ENCODE measurements around the gene WIZ. TPM values are rescaled to one million over a fixed set of nuclear protein-coding genes. Genes with fewer than 3 reads are reported as not detected.

WIZ gene
- total and polyA plus RNA-seq, 2 of the 8 experiments (the other 6 are each of a cell fraction or from before 2014, with no cell fraction given) = 12.5 to 33.2 TPM

DNA sequence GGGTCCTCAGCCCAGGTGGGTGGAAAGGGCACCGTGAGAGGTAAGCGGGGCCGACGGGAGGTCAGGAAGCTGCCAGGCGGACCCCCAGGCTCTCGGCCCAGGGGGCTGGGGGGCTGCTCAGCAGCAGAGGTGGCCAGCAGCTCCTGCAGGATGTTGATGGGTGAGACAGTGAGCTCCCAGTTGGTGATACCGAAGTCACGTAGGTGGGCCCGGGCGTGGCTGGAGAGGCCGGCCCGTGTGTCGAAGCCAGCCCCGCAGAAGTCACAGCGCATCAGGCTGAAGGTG, 13.0 kb downstream of the WIZ start:
- no peak overlapping the region for H3K9ac ChIP-seq (replicated peaks in 1 of 4; ENCODE audit: extremely low read depth in 1 of 4, low read depth in 3 of 4, low read length in 3 of 4)
- H2BK15ac ChIP-seq (ENCODE audit: low read length) = no peak overlapping the region
- H3K4me1 ChIP-seq (replicated peaks in 1 of 4; ENCODE audit: control insufficient read depth in 3 of 4, insufficient read depth in 4 of 4, low read length in 3 of 4) = peaks cover 0 to 5% (median 3%) of the 10 kb centered on the region in 4 experiments; a peak in 6 of 7 replicates
- DNase-seq (ENCODE audit: low read depth in 1 of 2, low spot score in 2 of 2) (no peak), FAIRE-seq (no peak)
- H3K56ac ChIP-seq (replicated peaks; ENCODE audit: insufficient read length, low read depth, low read length) = no peak overlapping the region
- H3K27ac ChIP-seq (ENCODE audit: low read depth, low read length) = no peak overlapping the region
- H3K9me3 ChIP-seq (ENCODE audit: insufficient read depth in 2 of 2, low read depth in 1 of 2, low read length in 1 of 2) = no peaks in the 10 kb centered on the region
- H3K4ac ChIP-seq (replicated peaks; ENCODE audit: insufficient read length, low read depth, low read length) = no peak overlapping the region
- H4K91ac ChIP-seq (replicated peaks; ENCODE audit: insufficient read length, low read length) = no peak overlapping the region
- H4K20me1 ChIP-seq (replicated peaks in 1 of 2; ENCODE audit: control insufficient read depth in 1 of 2, insufficient read depth in 2 of 2, low read length in 2 of 2) = peaks cover under 1 to 3% of the 10 kb centered on the region in 2 experiments
- H2BK120ac ChIP-seq (replicated peaks; ENCODE audit: low read depth, low read length) = no peak overlapping the region
- WGBS, 2 experiments (ENCODE audit: extremely low coverage in 1 of 2, insufficient coverage in 1 of 2, insufficient read length in 1 of 2, insufficient replicate concordance in 2 of 2, low coverage in 1 of 2, low lambda C conversion rate in 2 of 2, missing lambda C conversion rate in 1 of 2) = 90% methylated on average over 15 of the region's 15 CpGs; no CpG with 5 or more reads in 1 of the 2 experiments
- no peak overlapping the region for H2BK12ac ChIP-seq (ENCODE audit: low read depth, low read length)
- H3K23me2 ChIP-seq (ENCODE audit: low read depth, low read length) = peaks cover 9% of the 10 kb centered on the region
- ChIA-PET POLR2A (ENCODE audit: partially characterized antibody) (interaction anchor here (0.6 to 5.3 kb wide), 4 partner anchors 11 to 204 kb away, joined by 3 to 58 read pairs (median 9); partner anchors contain the start of genes AKAP8L and EPHX3), CTCF (ENCODE audit: partially characterized antibody) (interaction anchor here (0.6 to 7.5 kb wide), 3 partner anchors 17 to 89 kb away, joined by 3 to 48 read pairs (median 3); partner anchors contain the start of gene AKAP8L)
- no peak overlapping the region for H4K8ac ChIP-seq (ENCODE audit: extremely low read depth, insufficient read depth, low read length)
- no peak overlapping the region for H4K5ac ChIP-seq (ENCODE audit: insufficient read length, low read depth, low read length)
- H3K27me3 ChIP-seq (replicated peaks in 1 of 4; ENCODE audit: control insufficient read depth in 3 of 4, extremely low read depth in 1 of 4, insufficient read depth in 3 of 4, low read length in 3 of 4) = no peaks in the 10 kb centered on the region
- no peak overlapping the region for H3K18ac ChIP-seq (ENCODE audit: extremely low read depth, low read length)
- no peak overlapping the region for H3K4me3 ChIP-seq (ENCODE audit: extremely low read depth in 1 of 4, insufficient read depth in 2 of 4, low read depth in 3 of 4, low read length in 4 of 4)
- H3K23ac ChIP-seq (ENCODE audit: insufficient read length) = no peak overlapping the region
- no peaks in the 10 kb centered on the region for H3K79me1 ChIP-seq (ENCODE audit: low read depth, low read length)
- peaks cover 0 to 4% of the 10 kb centered on the region in 2 experiments; a peak in 2 of 4 replicates for H3K79me2 ChIP-seq (ENCODE audit: control insufficient read depth in 1 of 2, insufficient read depth in 2 of 2, low read length in 2 of 2)
- H3K36me3 ChIP-seq (ENCODE audit: control insufficient read depth in 2 of 4, insufficient read depth in 4 of 4, low read length in 3 of 4) = no peaks in the 10 kb centered on the region
- H3K4me2 ChIP-seq (ENCODE audit: insufficient read depth in 1 of 2, low read depth in 2 of 2, low read length in 2 of 2) = no peak overlapping the region
- H2BK20ac ChIP-seq (ENCODE audit: low read length) = no peak overlapping the region
- H2BK5ac ChIP-seq (ENCODE audit: low read depth, low read length) = no peak overlapping the region
- no peak overlapping the region for H2AFZ ChIP-seq (ENCODE audit: low read length)
- TF ChIP-seq HDAC6 (IDR thresholded peaks at IDR 0.05; ENCODE audit: low read depth, low read length) (no peak), EGR1 (IDR thresholded peaks at IDR 0.05; ENCODE audit: borderline replicate concordance, low read depth, low read length) (no peak), POLR2AphosphoS5 (IDR thresholded peaks at IDR 0.05; ENCODE audit: low read depth, low read length) (no peak), HDAC2 (IDR thresholded peaks at IDR 0.05; ENCODE audit: borderline replicate concordance in 1 of 2, low read depth in 2 of 2, low read length in 2 of 2) (no peak), ASH2L (IDR thresholded peaks at IDR 0.05; ENCODE audit: low read length) (no peak), NRF1 (IDR thresholded peaks at IDR 0.05; ENCODE audit: low read depth, low read length) (no peak), NANOG (IDR thresholded peaks at IDR 0.05; ENCODE audit: insufficient read depth, low read depth, low read length, poor library complexity, severe bottlenecking) (no peak)
- TF ChIP-seq, protein P1, sequence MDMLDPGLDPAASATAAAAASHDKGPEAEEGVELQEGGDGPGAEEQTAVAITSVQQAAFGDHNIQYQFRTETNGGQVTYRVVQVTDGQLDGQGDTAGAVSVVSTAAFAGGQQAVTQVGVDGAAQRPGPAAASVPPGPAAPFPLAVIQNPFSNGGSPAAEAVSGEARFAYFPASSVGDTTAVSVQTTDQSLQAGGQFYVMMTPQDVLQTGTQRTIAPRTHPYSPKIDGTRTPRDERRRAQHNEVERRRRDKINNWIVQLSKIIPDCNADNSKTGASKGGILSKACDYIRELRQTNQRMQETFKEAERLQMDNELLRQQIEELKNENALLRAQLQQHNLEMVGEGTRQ (IDR thresholded peaks at IDR 0.05; ENCODE audit: low read length) = no peak
- no peak overlapping the region for H3K14ac ChIP-seq (ENCODE audit: insufficient read length)
- H2AK5ac ChIP-seq (ENCODE audit: low read depth, low read length) = no peak overlapping the region

All from H1 (cell line).